ENCODE data around the gene JMJD7.
"Not testable (repeated sequence)": the region's sequence is repeated elsewhere in the genome, so short reads cannot be mapped to it uniquely, and the experiment has no call there.

Gene JMJD7

DNA sequence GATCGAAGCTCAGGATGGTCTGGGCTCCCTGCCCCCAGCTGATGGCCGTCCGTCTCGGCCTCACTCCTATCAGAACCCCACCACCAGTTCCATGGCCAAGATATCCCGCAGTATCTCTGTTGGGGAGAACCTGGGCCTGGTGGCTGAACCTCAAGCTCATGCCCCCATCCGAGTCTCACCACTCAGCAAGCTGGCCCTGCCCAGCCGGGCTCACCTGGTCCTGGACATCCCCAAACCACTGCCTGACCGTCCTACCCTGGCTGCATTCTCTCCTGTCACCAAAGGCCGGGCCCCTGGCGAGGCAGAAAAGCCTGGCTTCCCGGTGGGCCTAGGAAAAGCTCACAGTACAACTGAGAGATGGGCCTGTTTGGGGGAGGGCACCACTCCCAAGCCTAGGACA is 4.4 kb upstream of the JMJD7 start:
- no peak for DNase-seq

DNA sequence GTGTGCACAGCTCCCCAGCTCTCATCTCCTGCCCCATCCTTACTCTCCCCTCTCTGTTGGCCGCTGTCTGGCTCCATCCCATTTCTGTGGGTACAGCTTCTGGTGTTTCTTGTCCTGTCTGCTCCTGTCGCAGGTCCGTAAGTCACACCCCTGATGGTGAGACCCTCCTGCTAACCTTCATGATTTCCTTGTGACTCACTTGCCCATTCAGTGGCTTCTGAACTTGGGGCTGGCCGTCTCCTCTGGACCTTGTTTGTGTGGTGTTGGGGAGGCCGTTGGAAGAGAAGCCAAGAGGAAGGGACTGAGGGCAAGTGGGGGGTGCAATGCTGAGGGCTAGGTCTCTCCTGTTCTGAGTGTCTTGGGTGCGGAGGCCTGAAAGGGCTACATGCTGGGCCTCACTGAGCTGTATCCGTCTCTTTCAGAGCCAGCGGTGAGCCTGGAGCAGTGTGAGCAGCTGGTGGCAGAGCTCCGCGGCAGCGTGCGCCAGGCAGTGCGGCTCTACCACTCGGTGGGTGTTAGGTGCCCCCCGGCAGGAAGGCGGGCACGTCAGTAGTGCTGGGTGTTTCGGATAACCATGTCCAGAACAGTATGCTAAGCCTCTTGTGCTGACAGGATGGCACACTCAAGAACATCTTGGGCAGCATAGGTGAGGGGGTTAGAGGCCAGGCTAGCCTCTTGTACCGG is 3.7 kb upstream of the JMJD7 start:
- DNase-seq: no peak

DNA sequence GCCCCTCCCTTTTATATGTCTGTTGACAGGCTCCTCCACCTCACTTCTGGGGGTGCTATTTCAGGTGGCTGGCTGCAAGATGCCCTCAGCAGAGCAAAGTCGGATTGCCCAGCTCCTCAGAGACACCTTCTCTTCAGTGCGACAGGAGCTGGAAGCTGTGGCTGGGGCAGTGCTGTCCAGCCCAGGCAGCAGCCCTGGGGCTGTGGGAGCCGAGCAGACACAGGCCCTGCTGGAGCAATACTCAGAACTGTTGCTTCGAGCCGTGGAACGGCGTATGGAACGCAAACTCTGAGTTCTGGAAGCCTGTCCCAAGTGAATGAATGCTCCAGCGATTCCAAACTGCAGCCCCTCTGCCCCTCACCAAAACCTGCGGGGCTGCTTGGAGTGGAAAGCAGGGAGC is 2.7 kb upstream of the JMJD7 start:
- DNase-seq: no peak

DNA sequence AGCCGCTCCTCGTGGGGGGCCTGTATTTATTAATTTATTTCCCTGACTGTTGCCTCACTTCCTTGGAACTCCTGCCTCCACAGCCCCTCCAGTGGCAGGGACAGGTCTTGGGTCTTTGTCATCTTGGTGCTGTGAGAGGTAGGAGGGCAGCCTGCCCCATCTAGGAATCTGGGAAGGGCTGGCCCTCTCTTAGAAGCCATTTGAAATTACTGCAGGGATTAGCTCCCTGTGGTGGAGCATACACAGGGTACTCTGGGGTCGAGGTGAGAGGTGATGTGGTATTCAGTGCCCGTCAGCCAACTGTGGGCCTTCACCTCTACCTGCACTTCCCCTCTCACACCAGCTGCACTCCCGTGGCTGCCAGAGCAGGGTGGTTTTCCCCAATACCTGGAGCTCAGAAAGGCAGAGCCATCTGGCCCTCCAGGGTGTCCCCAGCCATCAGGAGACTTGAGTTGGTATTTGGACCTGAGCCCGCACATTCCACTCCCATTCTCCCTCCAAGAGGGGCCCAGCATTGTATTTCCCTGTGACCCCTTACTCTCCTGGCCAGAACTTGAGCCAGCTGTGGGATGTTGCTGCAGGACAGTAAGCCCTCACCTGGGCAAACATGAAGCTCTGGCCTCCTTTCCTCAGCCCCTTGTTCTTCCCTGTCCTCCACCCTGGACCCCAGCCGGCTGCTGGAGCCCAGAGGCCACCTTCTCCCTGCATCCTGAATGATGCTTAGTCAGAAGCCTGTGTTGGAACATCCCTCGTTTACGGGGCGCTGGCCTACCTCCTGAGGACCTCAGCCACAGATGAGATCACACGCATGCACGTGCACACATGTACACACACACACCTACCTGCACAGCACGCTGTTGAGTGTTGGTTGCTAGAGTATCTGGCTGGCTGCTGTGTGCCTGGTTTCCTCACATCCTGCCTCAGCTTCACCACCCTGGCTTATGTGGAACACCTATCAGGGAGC is 2.0 kb upstream of the JMJD7 start:
- no peak for DNase-seq

DNA sequence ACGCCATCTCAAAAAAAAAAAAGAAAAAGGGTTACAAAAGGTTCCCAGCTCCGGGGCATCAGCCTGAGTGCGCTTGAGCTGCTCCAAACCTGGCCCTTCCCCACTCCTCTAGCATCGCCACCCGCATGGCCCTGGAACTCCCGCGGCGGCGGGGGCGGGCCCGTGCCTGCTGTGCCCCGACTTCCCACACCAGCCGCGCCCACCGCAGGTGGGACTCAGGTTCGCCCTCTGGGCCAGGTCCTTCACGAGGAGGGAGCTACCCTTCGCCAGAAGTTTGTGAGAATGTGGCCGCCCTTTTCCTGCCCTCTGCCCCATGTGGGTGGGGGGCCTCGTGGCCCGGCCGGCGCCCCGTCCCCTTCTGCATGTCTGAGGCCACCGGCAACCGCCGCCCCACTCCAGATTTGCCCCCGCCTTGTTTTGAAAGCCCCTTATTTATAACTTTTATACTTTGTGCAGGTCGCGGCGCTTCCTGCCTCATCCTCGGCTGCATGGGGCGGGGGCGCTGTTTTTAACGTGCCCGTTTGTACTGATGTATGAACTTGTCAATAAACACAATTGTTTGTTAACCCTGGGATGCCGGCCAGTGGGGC is 507 bp upstream of the JMJD7 start:
- no peak for DNase-seq

DNA sequence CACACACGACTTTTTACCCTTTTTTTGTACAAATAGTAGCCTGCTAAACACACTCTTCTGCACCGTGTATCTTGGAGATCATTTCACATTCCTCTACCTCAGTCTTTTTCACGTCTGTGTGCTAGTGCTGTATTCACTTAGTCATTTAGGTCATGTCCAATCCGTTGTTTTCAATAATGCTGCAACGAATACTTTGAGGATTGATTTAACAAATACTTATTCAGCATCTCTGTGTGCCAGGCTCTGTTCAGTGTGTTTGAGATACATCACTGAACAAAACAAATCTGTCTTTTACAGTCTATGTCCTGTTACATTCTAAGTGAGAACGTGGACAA is 882 bp downstream of the JMJD7 start:
- no peak for DNase-seq

DNA sequence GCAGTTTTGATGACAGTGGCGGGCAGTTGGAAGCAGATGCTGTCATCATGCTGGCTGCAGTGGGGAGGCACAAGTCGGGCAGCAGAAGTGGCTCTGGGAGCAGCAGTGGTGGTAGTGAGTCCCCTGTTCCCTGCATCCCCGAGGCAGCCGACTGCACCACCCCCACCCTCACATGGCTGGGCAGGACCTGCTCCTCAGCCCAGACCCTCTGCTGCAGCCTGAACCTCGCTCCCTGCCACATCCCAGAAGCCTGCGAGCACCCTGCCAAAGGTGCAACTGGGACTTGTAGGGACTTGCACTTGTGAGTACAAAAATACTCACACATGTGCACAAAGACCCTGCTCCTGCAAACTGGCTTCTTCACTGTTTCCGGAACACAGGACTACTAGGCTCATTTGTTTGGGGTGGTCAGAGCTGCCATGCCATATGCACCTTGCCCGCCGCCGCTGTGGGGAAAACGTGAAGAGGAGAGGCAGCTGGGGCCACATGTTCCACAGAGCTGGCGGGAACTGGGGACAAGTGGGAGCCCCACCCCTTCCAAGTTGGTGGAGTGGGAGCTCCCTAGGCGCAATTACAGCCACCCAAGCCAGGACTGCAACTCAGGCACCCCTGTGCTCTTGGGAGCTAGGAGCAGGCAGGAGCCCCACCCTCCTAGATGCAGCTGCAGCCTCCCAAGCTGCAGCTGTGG is 2.2 kb downstream of the JMJD7 start:
- no peak for DNase-seq

DNA sequence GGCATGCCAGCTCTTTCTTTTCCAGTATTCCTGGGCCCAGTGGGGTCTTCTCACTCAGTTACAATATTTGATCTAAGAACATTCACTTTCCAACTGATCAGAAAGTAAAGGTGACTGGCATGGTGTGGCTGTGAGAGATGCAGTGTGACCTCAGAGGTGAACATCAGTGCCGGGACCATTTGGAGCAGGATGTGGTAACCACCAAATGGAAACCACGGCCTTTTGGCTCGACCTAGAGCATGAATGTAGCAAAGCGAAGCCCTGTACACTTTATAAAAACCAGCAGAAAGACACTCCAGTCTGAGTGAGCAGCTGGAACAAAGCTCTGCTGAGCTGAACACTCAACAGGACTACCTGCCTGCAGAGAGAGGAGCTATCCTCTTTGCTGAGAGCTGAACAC is 3.4 kb downstream of the JMJD7 start:
- not testable (repeated sequence) for DNase-seq

DNA sequence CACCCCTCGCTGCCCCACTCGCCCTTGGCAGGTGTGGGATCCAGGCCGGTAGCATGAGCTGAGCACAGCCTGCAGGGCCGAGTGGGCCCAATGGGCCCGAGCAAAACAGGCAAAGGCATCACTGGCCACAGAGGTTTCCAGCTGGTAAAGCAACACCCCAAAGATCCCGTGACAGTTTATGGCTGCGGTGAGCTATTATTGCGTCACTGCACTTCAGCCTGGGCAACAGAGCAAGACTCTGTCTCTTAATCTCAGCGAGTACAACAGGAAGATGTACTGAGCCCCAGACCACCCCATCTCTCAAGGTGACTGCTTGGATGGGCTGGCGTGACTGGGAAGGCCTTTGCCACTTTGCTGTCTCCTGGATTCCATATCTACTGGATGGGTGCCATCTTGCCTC is 4.3 kb downstream of the JMJD7 start:
- no peak for DNase-seq

DNA sequence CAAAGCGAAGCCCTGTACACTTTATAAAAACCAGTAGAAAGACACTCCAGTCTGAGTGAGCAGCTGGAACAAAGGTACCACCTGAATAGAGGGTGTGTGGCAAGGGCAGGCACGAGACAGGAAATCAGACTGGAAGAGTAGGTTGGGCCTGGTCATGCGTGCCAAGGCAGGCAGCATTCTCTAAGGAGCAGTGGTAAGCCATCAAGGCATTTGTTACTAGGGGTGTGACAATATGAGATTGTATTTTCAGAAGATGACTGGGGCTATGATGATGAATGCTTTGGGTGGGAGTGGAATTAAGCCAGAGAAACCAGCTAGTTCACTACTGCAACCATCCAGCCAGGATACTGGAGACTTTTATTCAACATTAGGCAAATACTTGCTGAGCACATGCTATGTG is 5.0 kb downstream of the JMJD7 start:
- DNase-seq: peak; percentile 74

DNA sequence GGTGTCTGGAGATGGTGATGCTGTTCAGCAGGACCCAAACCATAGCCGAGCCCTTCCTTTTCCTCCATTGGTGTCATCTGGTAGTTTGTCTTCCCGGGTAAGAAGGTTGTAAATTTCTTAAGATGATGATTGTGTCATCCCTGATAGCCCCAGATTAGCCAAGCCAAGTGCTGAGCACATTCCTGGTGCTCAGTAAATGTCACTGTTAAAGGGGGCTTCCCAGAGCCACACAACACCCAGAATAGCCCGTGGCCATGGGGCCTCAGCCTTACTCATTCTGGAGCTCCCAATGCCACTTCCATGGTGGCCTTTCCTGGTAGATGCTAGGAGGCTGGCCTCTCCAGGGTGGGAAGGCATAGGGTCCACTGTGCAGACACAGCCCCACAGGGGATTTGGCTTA is 6.2 kb downstream of the JMJD7 start:
- DNase-seq: no peak

DNA sequence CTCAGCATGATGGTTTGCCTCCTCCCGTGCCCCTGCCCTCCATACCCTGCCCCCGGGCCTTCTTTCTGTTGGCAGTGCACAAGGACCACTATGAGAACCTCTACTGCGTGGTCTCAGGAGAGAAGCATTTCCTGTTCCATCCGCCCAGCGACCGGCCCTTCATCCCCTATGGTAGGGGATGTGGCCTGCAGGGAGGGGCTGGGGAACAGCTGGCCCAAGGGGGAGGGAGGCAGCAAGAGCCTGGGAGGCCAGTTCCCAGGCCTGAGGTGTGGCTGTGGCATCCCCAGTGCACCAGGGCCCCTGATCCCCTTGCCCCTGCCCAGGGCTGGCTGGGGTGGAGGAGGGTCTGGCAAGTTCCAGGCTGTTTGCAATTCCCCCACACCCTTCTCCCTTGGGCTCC is 8.2 kb downstream of the JMJD7 start:
- no peak for DNase-seq

DNA sequence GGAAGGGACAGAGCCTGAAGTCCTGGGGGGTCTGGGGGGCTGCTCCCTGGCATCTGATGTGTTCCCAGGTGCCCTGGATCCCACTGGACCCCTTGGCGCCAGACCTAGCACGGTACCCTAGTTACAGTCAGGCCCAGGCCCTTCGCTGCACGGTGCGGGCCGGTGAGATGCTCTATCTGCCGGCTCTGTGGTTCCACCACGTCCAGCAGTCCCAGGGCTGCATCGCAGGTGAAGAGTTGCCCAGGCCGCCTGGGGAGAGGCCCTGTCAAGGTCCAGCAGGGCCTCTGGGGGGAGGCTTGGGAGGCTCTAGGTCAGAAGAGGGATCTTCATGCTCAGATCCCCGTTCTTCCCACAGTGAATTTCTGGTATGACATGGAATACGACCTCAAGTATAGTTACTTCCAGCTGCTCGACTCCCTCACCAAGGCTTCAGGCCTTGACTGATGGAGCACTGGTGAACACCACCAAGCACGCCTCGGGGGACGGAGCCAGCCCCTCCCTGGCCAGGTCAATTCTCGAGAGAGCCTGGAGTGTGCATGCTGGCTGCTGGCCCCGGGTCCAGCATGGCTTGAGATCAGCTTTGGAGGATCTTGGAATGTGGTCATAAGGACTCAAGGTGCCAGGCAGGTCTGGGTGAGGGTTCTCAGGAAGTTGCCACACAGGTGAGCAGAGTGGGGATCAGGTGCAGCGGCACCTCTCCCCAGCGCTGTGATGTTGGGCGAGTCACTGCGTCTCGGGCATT is 9.0 kb downstream of the JMJD7 start:
- DNase-seq: no peak

DNA sequence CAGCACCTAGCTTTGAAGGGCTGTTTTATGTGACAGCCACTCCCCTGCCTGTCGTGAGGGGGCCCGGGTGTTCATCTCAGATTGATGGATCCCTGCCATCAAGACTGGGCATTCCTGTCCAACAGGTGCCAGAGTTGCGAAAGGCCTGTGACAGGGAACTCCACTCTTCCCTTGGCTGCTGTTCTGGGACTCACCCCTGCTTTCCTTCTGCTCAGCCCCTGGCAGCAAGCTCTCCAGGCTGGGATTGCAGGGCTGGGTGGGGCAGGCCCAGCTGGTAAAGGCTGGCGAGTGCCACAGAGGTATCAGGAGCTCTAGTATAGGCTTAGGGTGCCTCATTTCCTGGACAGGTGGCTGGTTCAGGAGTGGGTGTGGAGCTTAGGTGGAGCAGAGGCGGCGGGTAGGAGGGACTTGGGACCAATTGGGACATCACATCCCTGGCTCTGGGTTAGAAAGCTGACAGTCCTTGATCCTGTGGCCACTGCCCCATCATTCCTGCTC is 10.6 kb downstream of the JMJD7 start, which contains the start of gene PLA2G4B:
TSS of gene PLA2G4B (plus strand) at position 448 of the 498 bp plus-strand sequence. CDS start 67 bp downstream, outside the sequence.
- DNase-seq: peak; percentile 82

DNA sequence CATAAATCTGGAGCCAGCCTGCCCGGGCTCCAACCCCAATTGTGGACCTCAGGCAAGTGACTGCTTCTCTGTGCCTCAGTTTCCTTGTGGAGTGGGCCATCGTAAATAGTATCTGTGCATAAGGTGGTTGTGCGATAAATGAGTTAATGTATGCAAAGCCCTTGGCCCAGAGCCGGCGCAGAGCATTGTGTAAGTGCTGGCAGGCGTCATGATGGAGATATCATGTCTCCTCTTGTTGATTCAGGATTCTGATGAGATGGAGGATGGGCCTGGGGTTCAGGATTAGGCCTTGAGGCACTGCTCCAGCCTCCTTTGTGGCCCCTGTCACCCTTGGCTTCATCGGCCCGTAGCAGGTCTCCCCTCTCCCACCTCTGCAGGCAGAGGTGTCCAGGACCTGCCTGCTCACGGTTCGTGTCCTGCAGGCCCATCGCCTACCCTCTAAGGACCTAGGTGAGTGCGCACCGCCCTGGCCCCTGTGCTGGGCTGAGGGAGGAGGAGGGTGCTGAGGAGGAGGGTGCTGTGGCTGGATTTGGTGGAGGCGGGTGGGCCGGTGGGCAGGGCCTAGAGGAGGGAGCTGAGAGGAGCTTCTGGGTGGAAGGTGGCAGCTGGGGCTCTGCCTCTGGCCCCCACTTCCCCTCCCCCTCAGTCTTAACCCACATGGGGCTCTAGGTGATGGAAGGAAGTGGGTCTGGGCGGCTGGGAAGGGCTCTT is 12.0 kb downstream of the JMJD7 start:
- no peak for DNase-seq

DNA sequence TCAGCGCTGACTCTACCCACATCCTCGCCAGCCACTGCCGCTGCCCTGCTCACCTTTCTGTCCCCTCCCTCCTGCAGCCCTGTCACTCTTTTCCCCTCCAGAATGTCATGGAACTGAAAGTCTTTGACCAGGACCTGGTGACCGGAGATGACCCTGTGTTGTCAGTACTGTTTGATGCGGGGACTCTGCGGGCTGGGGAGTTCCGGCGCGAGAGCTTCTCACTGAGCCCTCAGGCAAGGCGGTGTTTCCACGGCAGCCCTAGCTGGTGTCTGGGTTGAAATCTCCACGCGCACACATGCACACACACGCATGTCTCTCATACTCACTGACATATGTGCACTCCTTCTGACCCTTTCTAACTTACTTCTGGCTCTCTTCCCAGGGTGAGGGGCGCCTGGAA is 12.8 kb downstream of the JMJD7 start:
- DNase-seq: no peak

DNA sequence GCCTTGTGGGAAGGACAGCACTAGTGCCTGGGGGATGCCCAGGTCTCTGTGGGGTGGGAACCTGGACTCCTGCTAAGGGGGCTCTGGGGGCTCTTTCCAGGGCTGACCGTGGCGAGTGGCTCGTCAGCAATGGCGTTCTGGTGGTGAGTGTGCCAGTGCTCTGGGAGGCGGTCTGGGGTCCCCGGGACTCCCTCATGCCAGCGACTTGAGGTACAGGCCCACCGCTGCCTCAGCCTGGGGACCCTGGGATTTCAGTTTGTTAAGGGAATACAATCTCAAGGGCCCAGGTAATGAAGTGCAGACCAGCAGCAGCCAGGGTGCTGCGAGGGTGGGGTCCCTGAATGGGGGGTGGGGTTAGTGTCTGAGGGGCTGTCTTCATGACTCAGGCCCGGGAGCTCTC is 13.2 kb downstream of the JMJD7 start:
- no peak for DNase-seq

DNA sequence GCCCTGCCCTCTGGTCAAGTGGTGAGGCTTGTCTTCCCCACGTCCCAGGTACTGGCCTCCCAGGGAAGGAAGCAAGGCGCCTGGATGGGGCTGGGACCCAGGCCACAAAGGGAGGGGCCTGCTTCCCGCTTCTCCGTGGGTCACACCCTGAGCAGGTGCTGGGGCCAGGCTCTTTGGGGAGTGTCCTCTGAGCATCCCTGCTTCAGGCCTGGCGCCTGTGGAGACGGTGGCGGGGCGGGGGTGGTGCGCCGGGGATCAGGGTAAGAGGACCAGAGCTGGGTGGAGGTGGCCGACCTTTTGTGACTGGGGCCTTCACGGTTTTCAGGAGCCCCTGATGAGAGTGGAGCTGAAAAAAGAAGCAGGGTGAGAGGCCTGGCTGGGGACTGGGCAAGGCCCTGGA is 14.3 kb downstream of the JMJD7 start:
- no peak for DNase-seq

DNA sequence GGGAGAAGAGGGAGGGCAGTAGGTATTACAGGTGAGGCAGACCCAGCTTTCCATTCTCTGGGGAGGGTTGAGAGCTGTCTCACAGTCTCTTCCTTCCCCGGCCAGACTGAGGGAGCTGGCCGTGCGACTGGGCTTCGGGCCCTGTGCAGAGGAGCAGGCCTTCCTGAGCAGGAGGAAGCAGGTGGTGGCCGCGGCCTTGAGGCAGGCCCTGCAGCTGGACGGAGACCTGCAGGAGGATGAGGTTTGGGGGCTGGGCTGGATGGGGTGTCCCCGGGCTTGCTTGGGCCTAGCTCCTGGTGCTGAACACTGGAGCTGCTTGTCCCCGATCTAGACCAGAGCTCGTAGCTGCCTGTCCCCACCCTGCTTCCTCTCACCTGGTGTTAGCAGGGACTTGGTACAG is 15.7 kb downstream of the JMJD7 start:
- DNase-seq: no peak

DNA sequence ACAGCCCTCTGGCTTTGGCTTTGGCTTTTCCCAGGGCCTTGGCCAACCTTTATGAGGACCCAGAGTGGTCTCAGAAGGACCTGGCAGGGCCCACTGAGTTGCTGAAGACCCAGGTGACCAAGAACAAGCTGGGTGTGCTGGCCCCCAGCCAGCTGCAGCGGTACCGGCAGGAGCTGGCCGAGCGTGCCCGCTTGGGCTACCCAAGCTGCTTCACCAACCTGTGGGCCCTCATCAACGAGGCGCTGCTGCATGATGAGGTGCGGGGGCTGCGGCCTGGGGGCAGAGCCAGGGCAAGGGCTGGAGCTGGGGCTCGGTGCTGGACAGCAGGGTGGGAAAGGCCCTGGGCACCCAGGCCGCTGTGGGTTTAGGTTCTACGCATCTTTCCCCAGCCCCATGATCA is 16.9 kb downstream of the JMJD7 start:
- no peak for DNase-seq

DNA sequence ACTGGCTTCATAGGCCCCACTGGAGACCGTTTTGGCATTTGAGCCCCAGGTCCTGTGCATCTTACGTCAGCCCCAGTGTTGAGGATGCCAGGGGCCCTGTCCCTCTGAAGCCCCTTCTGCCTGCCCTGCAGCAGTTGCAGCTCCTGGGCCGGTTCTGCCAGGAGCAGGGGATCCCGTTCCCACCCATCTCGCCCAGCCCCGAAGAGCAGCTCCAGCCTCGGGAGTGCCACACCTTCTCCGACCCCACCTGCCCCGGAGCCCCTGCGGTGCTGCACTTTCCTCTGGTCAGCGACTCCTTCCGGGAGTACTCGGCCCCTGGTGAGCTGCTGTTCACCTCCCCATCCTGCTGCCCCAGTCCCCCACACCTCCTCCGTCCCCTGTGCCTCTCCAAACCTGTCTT is 19.3 kb downstream of the JMJD7 start:
- DNase-seq: no peak

DNA sequence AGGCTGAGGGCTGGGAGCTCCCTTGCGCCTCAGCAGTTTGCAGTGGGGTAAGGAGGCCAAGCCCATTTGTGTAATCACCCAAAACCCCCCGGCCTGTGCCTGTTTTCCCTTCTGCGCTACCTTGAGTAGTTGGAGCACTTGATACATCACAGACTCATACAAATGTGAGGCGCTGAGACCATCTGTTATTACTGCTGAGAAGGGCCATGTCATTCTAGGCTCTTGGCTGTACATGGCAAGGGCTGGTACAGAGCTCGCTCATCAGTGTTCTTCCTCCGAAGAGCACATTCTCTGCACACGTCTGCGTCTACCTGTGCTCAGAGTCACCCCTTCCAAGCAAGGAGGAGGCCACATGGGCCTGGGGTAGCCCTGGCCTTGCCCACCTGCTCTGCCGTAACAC is 20.1 kb downstream of the JMJD7 start:
- no peak for DNase-seq

Data from NCI-H510A (cell line).